ENCODE results near the gene INSR. TPM values are rescaled to one million over a fixed set of nuclear protein-coding genes. Genes with fewer than 3 reads are reported as not detected.

Gene INSR
- total and polyA plus RNA-seq, 10 of the 15 experiments (the other 5 are each of a cell fraction or from before 2014, with no cell fraction given) = 4.2 to 34.9 (median 13.6) TPM

DNA sequence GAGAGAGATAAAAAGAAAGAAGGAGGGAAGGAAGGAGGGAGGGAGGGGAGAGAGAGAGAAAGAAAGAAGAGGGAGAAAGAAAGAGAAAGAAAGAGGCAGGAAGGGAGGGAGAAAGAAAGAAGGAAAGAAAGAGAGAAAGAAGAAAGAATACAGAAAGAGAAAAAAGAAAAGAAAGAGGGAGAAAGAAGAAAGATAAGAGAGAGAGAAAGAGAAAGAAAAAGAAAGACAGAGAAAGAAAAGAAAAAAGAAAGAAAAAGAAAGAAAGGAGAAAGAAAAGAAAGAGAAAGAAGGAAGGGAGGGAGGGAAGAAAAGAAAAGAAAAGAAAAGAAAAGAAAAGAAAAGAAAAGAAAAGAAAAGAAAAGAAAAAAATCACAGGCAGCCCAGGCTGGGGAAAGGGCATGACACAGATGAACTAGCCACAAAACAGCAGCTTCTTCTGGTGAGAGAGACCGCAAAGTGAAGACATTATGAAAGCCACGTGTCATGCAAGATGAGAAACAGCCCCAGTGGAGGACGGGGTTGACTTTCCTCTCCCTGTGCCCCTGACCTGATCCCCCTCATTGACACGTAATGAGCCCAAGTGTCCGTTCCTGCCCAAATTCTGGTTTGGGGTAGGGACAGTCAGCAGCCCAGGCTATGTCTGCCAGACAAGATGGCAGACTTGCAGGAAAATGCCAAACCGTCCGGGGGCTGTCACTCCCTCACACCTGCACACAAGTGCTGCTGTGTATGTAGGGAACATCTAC is 102.1 kb downstream of the INSR start:
- no peaks in the 10 kb centered on the region for H3K27me3 ChIP-seq (replicated peaks in 1 of 2; ENCODE audit: control insufficient read depth in 2 of 2, insufficient read depth in 2 of 2, low read length in 1 of 2)
- peak overlapping the region; percentile 74 for H3K27ac ChIP-seq (ENCODE audit: control insufficient read depth, insufficient read depth)
- intact Hi-C loops (cut with micrococcal nuclease; ENCODE audit: unreplicated experiment) (no loop called here), in situ Hi-C loops (cut with MboI) (loop anchor here (10.0 kb wide), 1 partner anchor 103 kb away; the partner anchor contains the start of gene INSR)
- BruUV-seq (replicated peaks) = no TSS peak
- peak overlapping the region; percentile 80 for H2AFZ ChIP-seq (ENCODE audit: control insufficient read depth, low read depth, low read length)
- no peaks in the 10 kb centered on the region for H4K20me1 ChIP-seq (ENCODE audit: control insufficient read depth, insufficient read depth)
- H3K4me3 ChIP-seq = 0 out of 2 replicates have a peak overlapping the region, but pooled peaks have one; percentile 37
- peak; percentile 88 for FAIRE-seq
- H3K4me1 ChIP-seq (ENCODE audit: control insufficient read depth, insufficient read depth, low read length) = peaks cover 39% of the 10 kb centered on the region
- peak; percentile 83 for ATAC-seq
- SMC1A ChIA-PET (ENCODE audit: uncharacterized antibody, unreplicated experiment) = interaction anchor here (0.7 to 5.7 kb wide), 9 partner anchors 10 to 153 kb away, joined by 3 to 52 read pairs (median 3); no protein-coding TSS in a partner anchor
- H3K4me2 ChIP-seq (ENCODE audit: control insufficient read depth, insufficient read depth) = peak overlapping the region; percentile 52
- POLR2A ChIA-PET = interaction anchor here (0.7 to 4.6 kb wide), 6 partner anchors 9 to 148 kb away, joined by 3 to 21 read pairs (median 3); partner anchors contain the start of gene INSR
- H3K36me3 ChIP-seq (ENCODE audit: control insufficient read depth in 2 of 2, insufficient read depth in 2 of 2, low read length in 1 of 2) = no peaks in the 10 kb centered on the region
- 3% methylated on average over 7 of the region's 7 CpGs for WGBS (ENCODE audit: insufficient coverage, insufficient replicate concordance, low lambda C conversion rate, missing lambda C conversion rate)
- no peaks in the 10 kb centered on the region for H3K9me3 ChIP-seq (replicated peaks; ENCODE audit: control insufficient read depth, insufficient read depth, low read length)
- RAD21 ChIA-PET (ENCODE audit: unreplicated experiment) = interaction anchor here (1.0 to 4.3 kb wide), 5 partner anchors 8 to 153 kb away, joined by 3 to 20 read pairs (median 5); no protein-coding TSS in a partner anchor
- H3K9ac ChIP-seq (ENCODE audit: control insufficient read depth, insufficient read depth, low read length) = peak overlapping the region; percentile 17; the same call in 1 of the 2 replicates
- peaks cover 34% of the 10 kb centered on the region for H3K79me2 ChIP-seq (ENCODE audit: control insufficient read depth, insufficient read depth, low read length)
- no peak for DNase-seq (ENCODE audit: low read depth, low spot score)
- CTCF ChIA-PET = interaction anchor here (1.1 to 3.1 kb wide), 6 partner anchors 9 to 147 kb away, joined by 3 to 11 read pairs (median 4); no protein-coding TSS in a partner anchor
- TF ChIP-seq REST (IDR thresholded peaks at IDR 0.05; ENCODE audit: low read depth, low read length) (no peak), E4F1 (IDR thresholded peaks at IDR 0.05; ENCODE audit: borderline replicate concordance, partially characterized antibody) (no peak), MLLT1 (IDR thresholded peaks at IDR 0.05) (peak; percentile 97), CEBPB (IDR thresholded peaks at IDR 0.05; ENCODE audit: borderline replicate concordance in 1 of 2, low read depth in 2 of 2, low read length in 2 of 2) (no peak), USF1 (IDR thresholded peaks at IDR 0.05; ENCODE audit: borderline replicate concordance, extremely low read length, insufficient read depth, low read depth, low read length) (peak; percentile 53), RB1 (IDR thresholded peaks at IDR 0.05; ENCODE audit: borderline replicate concordance) (no peak)
- TF ChIP-seq, protein P1, sequence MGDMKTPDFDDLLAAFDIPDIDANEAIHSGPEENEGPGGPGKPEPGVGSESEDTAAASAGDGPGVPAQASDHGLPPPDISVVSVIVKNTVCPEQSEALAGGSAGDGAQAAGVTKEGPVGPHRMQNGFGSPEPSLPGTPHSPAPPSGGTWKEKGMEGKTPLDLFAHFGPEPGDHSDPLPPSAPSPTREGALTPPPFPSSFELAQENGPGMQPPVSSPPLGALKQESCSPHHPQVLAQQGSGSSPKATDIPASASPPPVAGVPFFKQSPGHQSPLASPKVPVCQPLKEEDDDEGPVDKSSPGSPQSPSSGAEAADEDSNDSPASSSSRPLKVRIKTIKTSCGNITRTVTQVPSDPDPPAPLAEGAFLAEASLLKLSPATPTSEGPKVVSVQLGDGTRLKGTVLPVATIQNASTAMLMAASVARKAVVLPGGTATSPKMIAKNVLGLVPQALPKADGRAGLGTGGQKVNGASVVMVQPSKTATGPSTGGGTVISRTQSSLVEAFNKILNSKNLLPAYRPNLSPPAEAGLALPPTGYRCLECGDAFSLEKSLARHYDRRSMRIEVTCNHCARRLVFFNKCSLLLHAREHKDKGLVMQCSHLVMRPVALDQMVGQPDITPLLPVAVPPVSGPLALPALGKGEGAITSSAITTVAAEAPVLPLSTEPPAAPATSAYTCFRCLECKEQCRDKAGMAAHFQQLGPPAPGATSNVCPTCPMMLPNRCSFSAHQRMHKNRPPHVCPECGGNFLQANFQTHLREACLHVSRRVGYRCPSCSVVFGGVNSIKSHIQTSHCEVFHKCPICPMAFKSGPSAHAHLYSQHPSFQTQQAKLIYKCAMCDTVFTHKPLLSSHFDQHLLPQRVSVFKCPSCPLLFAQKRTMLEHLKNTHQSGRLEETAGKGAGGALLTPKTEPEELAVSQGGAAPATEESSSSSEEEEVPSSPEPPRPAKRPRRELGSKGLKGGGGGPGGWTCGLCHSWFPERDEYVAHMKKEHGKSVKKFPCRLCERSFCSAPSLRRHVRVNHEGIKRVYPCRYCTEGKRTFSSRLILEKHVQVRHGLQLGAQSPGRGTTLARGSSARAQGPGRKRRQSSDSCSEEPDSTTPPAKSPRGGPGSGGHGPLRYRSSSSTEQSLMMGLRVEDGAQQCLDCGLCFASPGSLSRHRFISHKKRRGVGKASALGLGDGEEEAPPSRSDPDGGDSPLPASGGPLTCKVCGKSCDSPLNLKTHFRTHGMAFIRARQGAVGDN (IDR thresholded peaks at IDR 0.05) = peak; percentile 90

Measured in GM12878 (cell line).